HepG2 (cell line): ENCODE data around the gene PDHA1. TPM values are rescaled to one million over a fixed set of nuclear protein-coding genes. Genes with fewer than 3 reads are reported as not detected.

Experiments used
- ATAC-seq: fragments of 200-7000 bp; cut with Tn5 transposase; 3 replicates; pipeline ENCODE4 v1.9.1; 2020; ENCODE audit warnings: mild to moderate bottlenecking, moderate library complexity
- BruUV-seq: library from RNA; stranded (reverse); fragments of 400-500 nt; replicated peaks from 2 replicates; lab custom pipeline; 2021; lab: Mats Ljungman, UMichigan
- CTCF ChIA-PET: fragments of 300-600 bp; formaldehyde crosslinking; extraction: SDS; loops from one replicate; lab custom pipeline; 2021; ENCODE audit warnings: low total read pairs, inconsistent platforms, low intra/inter-chr PET ratio; lab: Yijun Ruan, JAX
- POLR2A ChIA-PET: fragments of 350-600 bp; sonication (Branson Sonifier 250); formaldehyde crosslinking; loops from one replicate; lab custom pipeline; 2020; ENCODE audit warnings: antibody characterized with exemption, inconsistent platforms; lab: Yijun Ruan, JAX
- DNase-seq: peaks from one replicate; pipeline ENCODE4 v3.0.0-alpha.2; 2015; ENCODE audit warnings: low spot score
- FAIRE-seq: peaks from 3 replicates; lab custom pipeline; 2011; peaks lifted over from hg19 to GRCh38; lab: Jason Lieb, UNC
- H2AFZ ChIP-seq: one replicate; pipeline ENCODE4 v1.6.1; 2011; ENCODE audit warnings: low read length, inconsistent platforms
- H3K27ac ChIP-seq: fragments of 300-600 bp; 3 replicates; pipeline ENCODE4 v1.8.0; 2011; ENCODE audit warnings: mixed run types, mild to moderate bottlenecking, mixed read lengths, low read length, inconsistent platforms; ENCODE audit not compliant: insufficient read depth; ENCODE audit errors: extremely low read length
- H3K27me3 ChIP-seq, 2 experiments: fragments of 200-600 bp in 1 of 2; 2 replicates in 1 of 2; 3 replicates in 1 of 2; pipeline versions ENCODE4 v1.6.0 to v1.8.0; 2011; ENCODE audit warnings: low read length in 2 of 2, mild to moderate bottlenecking in 2 of 2, moderate library complexity in 2 of 2, inconsistent platforms in 1 of 2; ENCODE audit not compliant: insufficient read depth in 2 of 2, control insufficient read depth in 1 of 2
- H3K36me3 ChIP-seq, 2 experiments: fragments of 200-600 bp in 1 of 2; replicated peaks in 1 of 2; 2 replicates in 1 of 2; 3 replicates in 1 of 2; pipeline versions ENCODE4 v1.5.1 to v1.8.0; 2011; ENCODE audit warnings: low read length in 2 of 2, inconsistent platforms in 1 of 2; ENCODE audit not compliant: insufficient read depth in 2 of 2, control insufficient read depth in 1 of 2
- H3K4me1 ChIP-seq: 2 replicates; pipeline ENCODE4 v1.5.1; 2012; ENCODE audit warnings: low read length, inconsistent platforms; ENCODE audit not compliant: insufficient read depth
- H3K4me2 ChIP-seq: 2 replicates; pipeline ENCODE4 v1.6.0; 2011; ENCODE audit warnings: low read depth, low read length, inconsistent platforms
- H3K4me3 ChIP-seq, 3 experiments: fragments of 200-600 bp in 1 of 3; sonication (generic), shearing (Covaris generic) in 1 of 3; replicated peaks in 1 of 3; 2 replicates each; pipeline ENCODE4 v1.5.1; 2011 to 2016; ENCODE audit warnings: low read length in 3 of 3, inconsistent platforms in 2 of 3, low read depth in 2 of 3, mild to moderate bottlenecking in 2 of 3, control low read depth in 1 of 3, mixed read lengths in 1 of 3; ENCODE audit not compliant: insufficient read depth in 1 of 3
- H3K79me2 ChIP-seq: one replicate; pipeline ENCODE4 v1.6.1; 2011; ENCODE audit warnings: low read length, inconsistent platforms; ENCODE audit not compliant: insufficient read depth
- H3K9ac ChIP-seq: 2 replicates; pipeline ENCODE4 v1.6.0; 2011; ENCODE audit warnings: mild to moderate bottlenecking, low read depth, low read length, inconsistent platforms; ENCODE audit not compliant: insufficient read depth
- H3K9me3 ChIP-seq: 2 replicates; pipeline ENCODE4 v1.5.1; 2012; ENCODE audit warnings: mild to moderate bottlenecking, low read length
- H4K20me1 ChIP-seq: 2 replicates; pipeline ENCODE4 v1.6.0; 2011; ENCODE audit warnings: inconsistent platforms, mild to moderate bottlenecking, low read length, moderate library complexity; ENCODE audit not compliant: insufficient read depth
- EZH2 ChIP-seq: conservative IDR thresholded peaks from 2 replicates; pipeline ENCODE4 v1.6.1; 2012; ENCODE audit warnings: mild to moderate bottlenecking, low read depth, low read length, moderate library complexity
- HNRNPUL1 ChIP-seq: fragments of 200-400 bp; formaldehyde crosslinking; IDR thresholded peaks from 2 replicates; pipeline ENCODE4 v1.6.1; 2017; ENCODE audit warnings: low read depth, mild to moderate bottlenecking, low read length, moderate library complexity
- IKZF1 ChIP-seq: fragments of 450-650 bp; IDR thresholded peaks from 2 replicates; pipeline ENCODE4 v1.7.1; 2016
- IKZF4 ChIP-seq: sonication (generic); formaldehyde crosslinking; IDR thresholded peaks from 2 replicates; pipeline ENCODE4 v1.5.1; 2020; ENCODE audit warnings: borderline replicate concordance, mild to moderate bottlenecking, low read depth, missing genetic modification reagents; ENCODE audit errors: not compliant biosample characterization
- STAT5B ChIP-seq: sonication (generic); formaldehyde crosslinking; IDR thresholded peaks from 2 replicates; pipeline ENCODE4 v1.4.0; 2020; ENCODE audit warnings: missing genetic modification reagents
- XBP1 ChIP-seq: sonication (generic); formaldehyde crosslinking; IDR thresholded peaks from 2 replicates; pipeline ENCODE4 v1.5.0; 2020; ENCODE audit warnings: missing genetic modification reagents
- ZFP37 ChIP-seq: sonication (generic); formaldehyde crosslinking; IDR thresholded peaks from 2 replicates; pipeline ENCODE4 v1.4.0; 2020; ENCODE audit warnings: missing genetic modification reagents, borderline replicate concordance
- ZFP82 ChIP-seq: sonication (generic); formaldehyde crosslinking; IDR thresholded peaks from 2 replicates; pipeline ENCODE4 v1.5.1; 2020; ENCODE audit warnings: mild to moderate bottlenecking, missing genetic modification reagents, borderline replicate concordance
- ZNF296 ChIP-seq: sonication (generic); formaldehyde crosslinking; conservative IDR thresholded peaks from 2 replicates; pipeline ENCODE4 v1.5.0; 2020; ENCODE audit warnings: mild to moderate bottlenecking, missing genetic modification reagents
- ZNF335 ChIP-seq: sonication (generic); formaldehyde crosslinking; IDR thresholded peaks from 2 replicates; pipeline ENCODE4 v1.4.0; 2020; ENCODE audit warnings: missing genetic modification reagents
- ZNF747 ChIP-seq: sonication (generic); formaldehyde crosslinking; IDR thresholded peaks from 2 replicates; pipeline ENCODE4 v1.8.1; 2023; ENCODE audit warnings: missing genetic modification reagents, mild to moderate bottlenecking, borderline replicate concordance
- WGBS: methylation state at CpG from one replicate; pipeline ENCODE4 v1.1.6; 2017; ENCODE audit warnings: low lambda C conversion rate; 5-methylcytosine and 5-hydroxymethylcytosine counted together
- in situ Hi-C: cut with HindIII; loops from 2 replicates; pipeline ENCODE4 v1.10.0; 2017; ENCODE audit warnings: low pct_unique_long_range_greater_than_20kb; ENCODE audit not compliant: extremely low pct_ligation_motif_present
- intact Hi-C: fragments of 100-400 bp; cut with micrococcal nuclease; formaldehyde crosslinking; loops from one replicate; pipeline ENCODE4 v1.10.0; 2022; ENCODE audit not compliant: unreplicated experiment
- polyA plus RNA-seq, 8 experiments: library from polyadenylated mRNA; depleted of rRNA in 3 of 8; stranded (reverse) in 7 of 8; unstranded in 1 of 8; fragments of >200 nt; fragmentation: Illumina TruSeq in 4 of 8; extraction: Trizol in 4 of 8; gene quantifications; 2 replicates each; pipeline versions ENCODE4 v1.2.1 to v1.2.3, GENCODE V29; 2011 to 2016; ENCODE audit warnings: low read depth in 4 of 8, missing spikeins in 1 of 8, mixed read lengths in 1 of 8; ENCODE audit not compliant: insufficient read depth in 1 of 8
- total RNA-seq, 5 experiments: library from RNA; depleted of rRNA; stranded (reverse); fragments of >200 nt; fragmentation: Illumina TruSeq; extraction: Trizol; gene quantifications; 2 replicates each; pipeline ENCODE4 v1.2.3, GENCODE V29; 2016; ENCODE audit warnings: low read depth in 1 of 5
- TF ChIP-seq, protein P1 (sequence below): sonication (generic); formaldehyde crosslinking; IDR thresholded peaks from 2 replicates; pipeline ENCODE4 v1.5.1; 2020; ENCODE audit warnings: missing genetic modification reagents, mild to moderate bottlenecking, borderline replicate concordance
- TF ChIP-seq, protein P2 (sequence below): sonication (generic); formaldehyde crosslinking; IDR thresholded peaks from 2 replicates; pipeline ENCODE4 v1.8.0; 2022; ENCODE audit warnings: missing genetic modification reagents, low read depth, mild to moderate bottlenecking, borderline replicate concordance
- TF ChIP-seq, protein P3 (sequence below): sonication (generic); formaldehyde crosslinking; IDR thresholded peaks from 2 replicates; pipeline ENCODE4 v1.4.0; 2020; ENCODE audit warnings: missing genetic modification reagents
- TF ChIP-seq, protein P4 (sequence below): sonication (generic); formaldehyde crosslinking; IDR thresholded peaks from 2 replicates; pipeline ENCODE4 v1.9.0; 2021; ENCODE audit warnings: missing genetic modification reagents, mild to moderate bottlenecking, borderline replicate concordance
- TF ChIP-seq, protein P5 (sequence below): IDR thresholded peaks from 2 replicates; pipeline ENCODE4 v1.6.1; 2016
- TF ChIP-seq, protein P6 (sequence below): sonication (generic); formaldehyde crosslinking; conservative IDR thresholded peaks from 2 replicates; pipeline ENCODE4 v1.4.0; 2020; ENCODE audit warnings: missing genetic modification reagents

PDHA1 gene
- total and polyA plus RNA-seq, 2 of the 13 experiments (the other 11 are each of a cell fraction or from before 2014, with no cell fraction given): 177 to 249 TPM

DNA sequence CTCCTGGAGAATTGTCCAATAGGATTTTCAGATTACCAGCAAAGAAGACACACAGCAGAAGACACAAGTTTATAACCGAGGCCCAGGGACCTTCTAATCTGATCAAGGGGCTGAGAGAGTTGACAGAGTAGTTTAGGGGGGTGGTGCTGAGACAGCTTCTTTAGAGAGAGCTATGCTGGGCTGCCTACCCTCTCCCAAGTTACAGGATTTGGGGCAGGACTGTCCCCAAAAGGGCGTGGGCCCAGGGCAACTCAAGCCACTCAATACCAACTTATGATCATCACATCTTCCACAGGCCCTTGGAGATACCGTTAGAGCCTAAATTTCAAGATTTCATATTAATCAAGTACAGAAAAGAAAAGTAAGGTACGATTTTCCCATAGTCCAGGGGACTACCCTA, 43.0 kb downstream of the PDHA1 start (continued):
- no peak for TF ChIP-seq XBP1 (CRISPR knock-in tag)
- no peak for TF ChIP-seq EZH2
- TF ChIP-seq, protein P1, sequence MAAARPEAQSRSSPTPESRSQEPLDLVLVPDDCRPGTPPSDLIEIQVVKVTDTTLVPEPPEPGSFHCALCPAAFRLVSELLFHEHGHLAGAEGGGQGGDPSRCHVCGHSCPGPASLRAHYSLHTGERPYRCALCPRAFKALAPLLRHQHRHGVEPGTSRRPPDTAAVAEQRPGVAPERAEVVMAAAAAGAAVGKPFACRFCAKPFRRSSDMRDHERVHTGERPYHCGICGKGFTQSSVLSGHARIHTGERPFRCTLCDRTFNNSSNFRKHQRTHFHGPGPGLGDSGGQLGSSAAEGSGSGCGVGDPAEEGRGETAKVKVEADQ (CRISPR knock-in tag): no peak
- TF ChIP-seq, protein P2, sequence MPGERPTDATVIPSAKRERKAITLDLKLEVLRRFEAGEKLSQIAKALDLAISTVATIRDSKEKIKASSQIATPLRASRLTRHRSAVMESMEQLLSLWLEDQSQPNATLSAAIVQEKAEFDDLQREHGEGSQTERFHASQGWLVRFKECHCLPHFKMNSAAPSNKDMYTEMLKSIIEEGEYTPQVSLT: no peak
- no peak for TF ChIP-seq ZNF296
- no peak for TF ChIP-seq HNRNPUL1
- TF ChIP-seq, protein P3, sequence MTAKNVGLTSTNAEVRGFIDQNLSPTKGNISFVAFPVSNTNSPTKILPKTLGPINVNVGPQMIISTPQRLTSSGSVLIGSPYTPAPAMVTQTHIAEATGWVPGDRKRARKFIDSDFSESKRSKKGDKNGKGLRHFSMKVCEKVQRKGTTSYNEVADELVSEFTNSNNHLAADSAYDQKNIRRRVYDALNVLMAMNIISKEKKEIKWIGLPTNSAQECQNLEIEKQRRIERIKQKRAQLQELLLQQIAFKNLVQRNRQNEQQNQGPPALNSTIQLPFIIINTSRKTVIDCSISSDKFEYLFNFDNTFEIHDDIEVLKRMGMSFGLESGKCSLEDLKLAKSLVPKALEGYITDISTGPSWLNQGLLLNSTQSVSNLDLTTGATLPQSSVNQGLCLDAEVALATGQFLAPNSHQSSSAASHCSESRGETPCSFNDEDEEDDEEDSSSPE (CRISPR knock-in tag): no peak

DNA sequence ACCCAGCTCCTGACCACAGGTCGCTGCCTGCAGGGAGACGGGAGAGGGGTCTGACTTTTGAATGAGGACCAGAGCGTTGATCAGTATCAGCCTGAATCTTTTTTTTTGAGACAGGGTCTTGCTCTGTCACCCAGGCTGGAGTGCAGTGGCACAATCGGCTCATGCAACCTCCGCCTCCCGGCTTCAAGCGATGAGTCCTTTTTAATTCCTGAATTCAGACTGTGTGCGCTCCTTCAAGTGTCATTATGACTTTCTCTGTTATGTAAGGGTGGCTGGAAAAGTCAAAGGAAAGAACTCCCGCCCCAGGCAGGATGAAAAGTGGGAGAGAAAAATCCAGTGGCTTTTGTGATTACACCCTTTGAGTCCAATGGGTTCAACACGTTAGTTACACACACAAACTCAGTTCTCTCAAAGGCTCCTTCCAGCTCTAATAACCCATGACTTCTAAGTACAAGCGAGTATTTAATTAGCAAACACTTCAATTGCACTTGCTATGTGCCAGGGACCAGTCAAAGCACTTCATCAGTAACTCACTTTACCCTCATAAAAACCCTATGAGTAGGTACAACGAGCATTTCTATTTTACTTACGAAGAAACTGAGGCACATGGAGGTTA, 44.4 kb downstream of the PDHA1 start:
- Histone ChIP-seq H3K4me1 (no peaks in the 10 kb centered on the region), H4K20me1 (no peaks in the 10 kb centered on the region), H3K36me3 (no peaks in the 10 kb centered on the region; a peak in 1 of 5 replicates), H2AFZ (no peak overlapping the region), H3K4me3 (no peak overlapping the region), H3K27me3 (no peaks in the 10 kb centered on the region), H3K4me2 (no peak overlapping the region), H3K9me3 (no peaks in the 10 kb centered on the region), H3K79me2 (no peaks in the 10 kb centered on the region), H3K9ac (no peak overlapping the region), H3K27ac (no peak overlapping the region)
- BruUV-seq: no TSS peak
- DNase-seq (no peak), FAIRE-seq (no peak), ATAC-seq (no peak)
- POLR2A ChIA-PET: no interaction called here
- intact Hi-C loops (no loop called here), in situ Hi-C loops (no loop called here)
- 95% methylated on average over 9 of the region's 13 CpGs for WGBS
- CTCF ChIA-PET: no interaction called here
- no peak for TF ChIP-seq ZFP82 (CRISPR knock-in tag)
- no peak for TF ChIP-seq STAT5B (CRISPR knock-in tag)
- no peak for TF ChIP-seq ZFP37 (CRISPR knock-in tag)
- TF ChIP-seq, protein P4, sequence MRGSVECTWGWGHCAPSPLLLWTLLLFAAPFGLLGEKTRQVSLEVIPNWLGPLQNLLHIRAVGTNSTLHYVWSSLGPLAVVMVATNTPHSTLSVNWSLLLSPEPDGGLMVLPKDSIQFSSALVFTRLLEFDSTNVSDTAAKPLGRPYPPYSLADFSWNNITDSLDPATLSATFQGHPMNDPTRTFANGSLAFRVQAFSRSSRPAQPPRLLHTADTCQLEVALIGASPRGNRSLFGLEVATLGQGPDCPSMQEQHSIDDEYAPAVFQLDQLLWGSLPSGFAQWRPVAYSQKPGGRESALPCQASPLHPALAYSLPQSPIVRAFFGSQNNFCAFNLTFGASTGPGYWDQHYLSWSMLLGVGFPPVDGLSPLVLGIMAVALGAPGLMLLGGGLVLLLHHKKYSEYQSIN (CRISPR knock-in tag): no peak
- no peak for TF ChIP-seq IKZF4 (CRISPR knock-in tag)
- TF ChIP-seq, protein P5, sequence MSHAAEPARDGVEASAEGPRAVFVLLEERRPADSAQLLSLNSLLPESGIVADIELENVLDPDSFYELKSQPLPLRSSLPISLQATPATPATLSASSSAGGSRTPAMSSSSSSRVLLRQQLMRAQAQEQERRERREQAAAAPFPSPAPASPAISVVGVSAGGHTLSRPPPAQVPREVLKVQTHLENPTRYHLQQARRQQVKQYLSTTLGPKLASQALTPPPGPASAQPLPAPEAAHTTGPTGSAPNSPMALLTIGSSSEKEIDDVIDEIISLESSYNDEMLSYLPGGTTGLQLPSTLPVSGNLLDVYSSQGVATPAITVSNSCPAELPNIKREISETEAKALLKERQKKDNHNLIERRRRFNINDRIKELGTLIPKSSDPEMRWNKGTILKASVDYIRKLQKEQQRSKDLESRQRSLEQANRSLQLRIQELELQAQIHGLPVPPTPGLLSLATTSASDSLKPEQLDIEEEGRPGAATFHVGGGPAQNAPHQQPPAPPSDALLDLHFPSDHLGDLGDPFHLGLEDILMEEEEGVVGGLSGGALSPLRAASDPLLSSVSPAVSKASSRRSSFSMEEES: no peak
- TF ChIP-seq ZNF747 (CRISPR knock-in tag): no peak
- no peak for TF ChIP-seq IKZF1
- TF ChIP-seq ZNF335 (CRISPR knock-in tag): no peak
- TF ChIP-seq, protein P6, sequence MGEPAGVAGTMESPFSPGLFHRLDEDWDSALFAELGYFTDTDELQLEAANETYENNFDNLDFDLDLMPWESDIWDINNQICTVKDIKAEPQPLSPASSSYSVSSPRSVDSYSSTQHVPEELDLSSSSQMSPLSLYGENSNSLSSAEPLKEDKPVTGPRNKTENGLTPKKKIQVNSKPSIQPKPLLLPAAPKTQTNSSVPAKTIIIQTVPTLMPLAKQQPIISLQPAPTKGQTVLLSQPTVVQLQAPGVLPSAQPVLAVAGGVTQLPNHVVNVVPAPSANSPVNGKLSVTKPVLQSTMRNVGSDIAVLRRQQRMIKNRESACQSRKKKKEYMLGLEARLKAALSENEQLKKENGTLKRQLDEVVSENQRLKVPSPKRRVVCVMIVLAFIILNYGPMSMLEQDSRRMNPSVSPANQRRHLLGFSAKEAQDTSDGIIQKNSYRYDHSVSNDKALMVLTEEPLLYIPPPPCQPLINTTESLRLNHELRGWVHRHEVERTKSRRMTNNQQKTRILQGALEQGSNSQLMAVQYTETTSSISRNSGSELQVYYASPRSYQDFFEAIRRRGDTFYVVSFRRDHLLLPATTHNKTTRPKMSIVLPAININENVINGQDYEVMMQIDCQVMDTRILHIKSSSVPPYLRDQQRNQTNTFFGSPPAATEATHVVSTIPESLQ (CRISPR knock-in tag): no peak
